MM.1S (cell line): ENCODE measurements around the gene MAP3K20.

Source experiments
- EZH2 ChIP-seq: fragments of 300-600 bp; sonication (generic); optimal IDR thresholded peaks from 2 replicates; pipeline ENCODE3; 2017; ENCODE audit warnings: low read depth, mild to moderate bottlenecking, antibody characterized with exemption, low read length, mixed read lengths
- TF ChIP-seq, protein P1 (sequence below): fragments of 300-600 bp; sonication (generic); IDR thresholded peaks from 2 replicates; pipeline ENCODE4 v1.5.1; 2016; ENCODE audit warnings: antibody characterized with exemption, low read length, mixed read lengths

- TF ChIP-seq, protein P1, sequence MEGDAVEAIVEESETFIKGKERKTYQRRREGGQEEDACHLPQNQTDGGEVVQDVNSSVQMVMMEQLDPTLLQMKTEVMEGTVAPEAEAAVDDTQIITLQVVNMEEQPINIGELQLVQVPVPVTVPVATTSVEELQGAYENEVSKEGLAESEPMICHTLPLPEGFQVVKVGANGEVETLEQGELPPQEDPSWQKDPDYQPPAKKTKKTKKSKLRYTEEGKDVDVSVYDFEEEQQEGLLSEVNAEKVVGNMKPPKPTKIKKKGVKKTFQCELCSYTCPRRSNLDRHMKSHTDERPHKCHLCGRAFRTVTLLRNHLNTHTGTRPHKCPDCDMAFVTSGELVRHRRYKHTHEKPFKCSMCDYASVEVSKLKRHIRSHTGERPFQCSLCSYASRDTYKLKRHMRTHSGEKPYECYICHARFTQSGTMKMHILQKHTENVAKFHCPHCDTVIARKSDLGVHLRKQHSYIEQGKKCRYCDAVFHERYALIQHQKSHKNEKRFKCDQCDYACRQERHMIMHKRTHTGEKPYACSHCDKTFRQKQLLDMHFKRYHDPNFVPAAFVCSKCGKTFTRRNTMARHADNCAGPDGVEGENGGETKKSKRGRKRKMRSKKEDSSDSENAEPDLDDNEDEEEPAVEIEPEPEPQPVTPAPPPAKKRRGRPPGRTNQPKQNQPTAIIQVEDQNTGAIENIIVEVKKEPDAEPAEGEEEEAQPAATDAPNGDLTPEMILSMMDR, result no peak
- TF ChIP-seq EZH2, result no peak
Observed at GRCh38 chr2:173137610-173138009, 62.0 kb downstream of the MAP3K20 start.
